ENCODE measurements around the gene C1orf105. TPM values are rescaled to one million over a fixed set of nuclear protein-coding genes. Genes with fewer than 3 reads are reported as not detected.

Gene C1orf105
- total RNA-seq, 4 donors from 2014 or later, result not detected

GRCh38 chr1:172401892-172402291, 18.6 kb upstream of the C1orf105 start:
- no peak overlapping the region for H3K4me3 ChIP-seq (replicated peaks in 1 of 3)
- no peaks in the 10 kb centered on the region for H3K9me3 ChIP-seq
- peaks cover 13 to 25% of the 10 kb centered on the region in 2 donors for H3K4me1 ChIP-seq
- no peak for DNase-seq
- no peaks in the 10 kb centered on the region for H3K27me3 ChIP-seq
- WGBS, 2 donors, result 85 to 87% methylated on average over 5 of the region's 5 CpGs
- intact Hi-C loops (cut with DNase I), result no loop called here
- no peak overlapping the region for H3K27ac ChIP-seq
- TF ChIP-seq POLR2A (IDR thresholded peaks at IDR 0.05), result no peak
- no peak for TF ChIP-seq CTCF (IDR thresholded peaks at IDR 0.05)
- H3K36me3 ChIP-seq, result no peaks in the 10 kb centered on the region

GRCh38 chr1:172402878-172403569, 17.5 kb upstream of the C1orf105 start:
- intact Hi-C loops (cut with DNase I), result no loop called here
- 83 to 90% methylated on average over 1 of the region's 1 CpG for WGBS, 2 donors
- DNase-seq, result no peak
- Histone ChIP-seq H3K4me3 (replicated peaks in 1 of 3) (no peak overlapping the region), H3K27ac (no peak overlapping the region), H3K9me3 (no peaks in the 10 kb centered on the region), H3K27me3 (no peaks in the 10 kb centered on the region), H3K4me1 (peaks cover 11 to 23% of the 10 kb centered on the region in 2 donors), H3K36me3 (no peaks in the 10 kb centered on the region)
- TF ChIP-seq POLR2A (IDR thresholded peaks at IDR 0.05) (no peak), CTCF (IDR thresholded peaks at IDR 0.05) (no peak)

GRCh38 chr1:172404121-172404520, 16.4 kb upstream of the C1orf105 start:
- TF ChIP-seq POLR2A (IDR thresholded peaks at IDR 0.05) (no peak), CTCF (IDR thresholded peaks at IDR 0.05) (no peak)
- Histone ChIP-seq H3K4me1 (peaks cover under 1 to 14% of the 10 kb centered on the region in 2 donors), H3K36me3 (no peaks in the 10 kb centered on the region), H3K27ac (no peak overlapping the region), H3K9me3 (no peaks in the 10 kb centered on the region), H3K27me3 (no peaks in the 10 kb centered on the region), H3K4me3 (replicated peaks in 1 of 3) (no peak overlapping the region)
- intact Hi-C loops (cut with DNase I), result no loop called here
- no peak for DNase-seq

- no peaks in the 10 kb centered on the region for H3K9me3 ChIP-seq
- TF ChIP-seq CTCF (IDR thresholded peaks at IDR 0.05) (no peak), POLR2A (IDR thresholded peaks at IDR 0.05) (no peak)
- no peak for DNase-seq
- H3K27ac ChIP-seq, result no peak overlapping the region
- no peaks in the 10 kb centered on the region for H3K36me3 ChIP-seq
- no peaks in the 10 kb centered on the region for H3K27me3 ChIP-seq
- intact Hi-C loops (cut with DNase I), result no loop called here
- peaks cover 0 to 4% of the 10 kb centered on the region in 2 donors for H3K4me1 ChIP-seq
- H3K4me3 ChIP-seq (replicated peaks in 1 of 3), result no peak overlapping the region
Observed at GRCh38 chr1:172405912-172406311, 14.6 kb upstream of the C1orf105 start.

GRCh38 chr1:172406968-172407367, 13.5 kb upstream of the C1orf105 start:
- Histone ChIP-seq H3K27me3 (no peaks in the 10 kb centered on the region), H3K4me1 (peaks cover 0 to 4% of the 10 kb centered on the region in 2 donors), H3K27ac (no peak overlapping the region), H3K36me3 (no peaks in the 10 kb centered on the region), H3K4me3 (replicated peaks in 1 of 3) (no peak overlapping the region), H3K9me3 (no peaks in the 10 kb centered on the region)
- intact Hi-C loops (cut with DNase I), result no loop called here
- 92 to 95% methylated on average over 1 of the region's 1 CpG for WGBS, 2 donors
- DNase-seq, result no peak
- no peak for TF ChIP-seq CTCF (IDR thresholded peaks at IDR 0.05)
- TF ChIP-seq POLR2A (IDR thresholded peaks at IDR 0.05), result no peak
